B cell (primary cell): ENCODE measurements around the gene SGCA. TPM values are rescaled to one million over a fixed set of nuclear protein-coding genes. Genes with fewer than 3 reads are reported as not detected.

Experiments
- ATAC-seq: fragments of 200-7000 bp; cut with Tn5 transposase; one replicate; pipeline ENCODE4 v1.10.0; 2021; ENCODE audit warnings: low read depth, mild to moderate bottlenecking, moderate number of reproducible peaks, moderate library complexity
- CTCF ChIA-PET: fragments of 350-600 bp; sonication (Branson Sonifier 250); formaldehyde crosslinking; loops from one replicate; lab custom pipeline; 2021; ENCODE audit warnings: antibody characterized with exemption, inconsistent platforms; lab: Charles Lee
- POLR2A ChIA-PET: fragments of 350-600 bp; sonication (Branson Sonifier 250); formaldehyde crosslinking; loops from one replicate; lab custom pipeline; 2021; ENCODE audit warnings: antibody characterized with exemption; lab: Charles Lee
- DNase-seq: peaks from one replicate; pipeline ENCODE4 v3.0.0; 2013
- H2AFZ ChIP-seq: 2 replicates; pipeline ENCODE4 v1.6.1; 2012; ENCODE audit warnings: mild to moderate bottlenecking, low read depth, low read length; ENCODE audit not compliant: insufficient read depth, poor library complexity, severe bottlenecking
- H3K27ac ChIP-seq, 2 donors: 1 replicate in 1 of 2; 2 replicates in 1 of 2; pipeline ENCODE4 v1.5.1; 2012 to 2013; ENCODE audit warnings: low read length in 2 of 2, mild to moderate bottlenecking in 2 of 2, moderate library complexity in 1 of 2
- H3K27me3 ChIP-seq, 4 experiments: fragments of 200-600 bp in 1 of 4; sonication (generic) in 1 of 4; replicated peaks in 1 of 4; 1 replicate in 2 of 4; 2 replicates in 2 of 4; pipeline versions ENCODE4 v1.6.1 to v1.7.0; 2013 to 2016; ENCODE audit warnings: low read length in 3 of 4, mild to moderate bottlenecking in 2 of 4, mixed read lengths in 1 of 4, moderate library complexity in 1 of 4; ENCODE audit not compliant: insufficient read depth in 4 of 4, control insufficient read depth in 3 of 4; ENCODE audit errors: control extremely low read depth in 1 of 4
- H3K36me3 ChIP-seq, 2 experiments: replicated peaks in 1 of 2; 1 replicate in 1 of 2; 2 replicates in 1 of 2; pipeline versions ENCODE4 v1.6.1 to v1.7.1; 2013; ENCODE audit warnings: low read length in 1 of 2; ENCODE audit not compliant: insufficient read depth in 2 of 2, control insufficient read depth in 1 of 2; ENCODE audit errors: control extremely low read depth in 1 of 2, extremely low read depth in 1 of 2
- H3K4me1 ChIP-seq, 2 donors: fragments of 200-600 bp in 1 of 2; sonication (generic) in 1 of 2; 1 replicate in 1 of 2; 2 replicates in 1 of 2; pipeline versions ENCODE4 v1.5.1 to v1.6.1; 2013 to 2017; ENCODE audit warnings: low read length in 2 of 2; ENCODE audit not compliant: control insufficient read depth in 2 of 2, insufficient read depth in 2 of 2
- H3K4me2 ChIP-seq: replicated peaks from 2 replicates; pipeline ENCODE3; 2012; ENCODE audit warnings: mild to moderate bottlenecking, low read depth, low read length; ENCODE audit not compliant: poor library complexity, severe bottlenecking
- H3K4me3 ChIP-seq, 5 experiments: fragments of 200-600 bp in 1 of 5; sonication (generic) in 1 of 5; 1 replicate in 3 of 5; 2 replicates in 2 of 5; pipeline versions ENCODE4 v1.5.1 to v1.7.0; 2011 to 2016; ENCODE audit warnings: low read length in 4 of 5, mild to moderate bottlenecking in 4 of 5, low read depth in 2 of 5, control low read depth in 1 of 5, moderate library complexity in 1 of 5; ENCODE audit not compliant: insufficient read depth in 1 of 5; ENCODE audit errors: control extremely low read depth in 1 of 5, extremely low read depth in 1 of 5
- H3K79me2 ChIP-seq: fragments of 200-600 bp; sonication (generic); one replicate; pipeline ENCODE4 v1.6.0; 2016; ENCODE audit warnings: low read length; ENCODE audit not compliant: control insufficient read depth, insufficient read depth
- H3K9ac ChIP-seq: fragments of 200-600 bp; sonication (generic); 2 replicates; pipeline ENCODE4 v1.6.1; 2017; ENCODE audit warnings: mild to moderate bottlenecking, low read length, moderate library complexity
- H3K9me3 ChIP-seq, 3 donors: one replicate each; pipeline versions ENCODE4 v1.6.1 to v1.7.1; 2013; ENCODE audit warnings: low read length in 2 of 3; ENCODE audit not compliant: control insufficient read depth in 2 of 3, insufficient read depth in 1 of 3; ENCODE audit errors: control extremely low read depth in 1 of 3
- H4K20me1 ChIP-seq: 2 replicates; pipeline ENCODE4 v1.6.0; 2012; ENCODE audit warnings: mild to moderate bottlenecking, low read length; ENCODE audit not compliant: insufficient read depth, control insufficient read depth, poor library complexity, severe bottlenecking
- H3K27ac Mint-ChIP-seq: one replicate; pipeline ENCODE4 v1.8.0; 2021; ENCODE audit warnings: mixed read lengths
- H3K27me3 Mint-ChIP-seq: one replicate; pipeline ENCODE4 v1.8.0; 2021; ENCODE audit warnings: mixed read lengths
- H3K4me1 Mint-ChIP-seq: one replicate; pipeline ENCODE4 v1.8.0; 2021; ENCODE audit warnings: mixed read lengths
- H3K4me3 Mint-ChIP-seq: one replicate; pipeline ENCODE4 v1.8.0; 2021; ENCODE audit warnings: mixed read lengths
- H3K9me3 Mint-ChIP-seq: one replicate; pipeline ENCODE4 v1.8.0; 2022; ENCODE audit warnings: mixed read lengths; ENCODE audit not compliant: insufficient read depth
- CTCF ChIP-seq: fragments of 200-600 bp; IDR thresholded peaks from one replicate; pipeline ENCODE4 v1.8.0; 2022; ENCODE audit warnings: antibody characterized with exemption, mild to moderate bottlenecking
- EZH2 ChIP-seq: IDR thresholded peaks from 2 replicates; pipeline ENCODE4 v1.6.1; 2012; ENCODE audit warnings: borderline replicate concordance, low read depth, mild to moderate bottlenecking, moderate library complexity, low read length; ENCODE audit not compliant: insufficient read depth, poor library complexity, severe bottlenecking
- WGBS: methylation state at CpG from one replicate; pipeline ENCODE4 v1.1.5; 2013; ENCODE audit warnings: missing lambda C conversion rate; ENCODE audit not compliant: insufficient coverage; 5-methylcytosine and 5-hydroxymethylcytosine counted together
- intact Hi-C: fragments of 100-400 bp; cut with micrococcal nuclease; formaldehyde crosslinking; loops from one replicate; pipeline ENCODE4 v1.10.0; 2022
- polyA plus RNA-seq: library from polyadenylated mRNA; depleted of rRNA; stranded (reverse); fragments of >200 nt; gene quantifications from 2 replicates; pipeline ENCODE4 v1.2.3, GENCODE V29; 2012
- total RNA-seq, 2 donors: library from RNA; stranded (reverse); fragments of 120-200 nt in 1 of 2; gene quantifications; 1 replicate in 1 of 2; 2 replicates in 1 of 2; pipeline versions ENCODE4 v1.2.3 to v1.2.4, GENCODE V29; 2013 to 2022

SGCA gene
- total and polyA plus RNA-seq, 2 donors (not counting 1 experiment from before 2014, with no cell fraction given), result 4.4 to 4.5 TPM

- intact Hi-C loops, result no loop called here
- Histone ChIP-seq H4K20me1 (no peaks in the 10 kb centered on the region), H2AFZ (no peak overlapping the region), H3K4me1 (peaks cover 8 to 14% of the 10 kb centered on the region in 2 donors), H3K9me3 (no peaks in the 10 kb centered on the region), H3K36me3 (no peaks in the 10 kb centered on the region), H3K4me2 (peak overlapping the region; percentile 28), H3K9ac (no peak overlapping the region), H3K27me3 (peaks cover 0 to 2% (median 0%) of the 10 kb centered on the region in 4 experiments), H3K27ac (no peak overlapping the region), H3K79me2 (no peaks in the 10 kb centered on the region), H3K4me3 (no peak overlapping the region)
- ChIA-PET CTCF (interaction anchor here (1.6 to 2.2 kb wide), 2 partner anchors 11 to 23 kb away, joined by 3 to 8 read pairs; no protein-coding TSS in a partner anchor), POLR2A (no interaction called here)
- peak; percentile 58 for ATAC-seq
- peaks cover 10% of the 10 kb centered on the region for H3K4me1 Mint-ChIP-seq
- DNase-seq, result peak; percentile 44
- H3K4me3 Mint-ChIP-seq, result peak overlapping the region; percentile 33
- 63% methylated on average over 12 of the region's 16 CpGs for WGBS
- TF ChIP-seq CTCF (no peak), EZH2 (no peak)
- no peaks in the 10 kb centered on the region for H3K9me3 Mint-ChIP-seq
- H3K27me3 Mint-ChIP-seq, result no peaks in the 10 kb centered on the region
- no peak overlapping the region for H3K27ac Mint-ChIP-seq
Measured at GRCh38 chr17:50192618-50193291, 26.9 kb downstream of the SGCA start.
